ENCODE data around the gene TCF25. TPM values are rescaled to one million over a fixed set of nuclear protein-coding genes. Genes with fewer than 3 reads are reported as not detected.

The TCF25 gene
- total and polyA plus RNA-seq, 2 experiments from 2014 or later = 95.4 to 143 TPM

GRCh38 chr16:89848974-89849373, 24.4 kb upstream of the TCF25 start:
- Histone ChIP-seq H3F3A (replicated peaks; ENCODE audit: low read depth) (no peaks in the 10 kb centered on the region), H4K20me1 (replicated peaks; ENCODE audit: insufficient read depth) (no peaks in the 10 kb centered on the region), H3K4me3 (no peak overlapping the region), H3K4me2 (no peak overlapping the region), H3K27ac (ENCODE audit: low read depth) (no peak overlapping the region), H3K79me2 (replicated peaks; ENCODE audit: insufficient read depth) (no peaks in the 10 kb centered on the region), H3K9me2 (ENCODE audit: insufficient read depth) (no peaks in the 10 kb centered on the region), H3K27me3 (ENCODE audit: insufficient read depth) (no peaks in the 10 kb centered on the region), H2AFZ (no peak overlapping the region), H3K4me1 (ENCODE audit: insufficient read depth) (no peaks in the 10 kb centered on the region), H3K36me3 (ENCODE audit: insufficient read depth) (no peaks in the 10 kb centered on the region)
- H3K4me3 Mint-ChIP-seq = no peak overlapping the region
- H3K9me3 Mint-ChIP-seq = no peaks in the 10 kb centered on the region
- peaks cover 4% of the 10 kb centered on the region; the same call in 1 of the 3 replicates for H3K36me3 Mint-ChIP-seq (ENCODE audit: low read depth)
- H3K4me1 Mint-ChIP-seq = no peaks in the 10 kb centered on the region; the same call in 1 of the 3 replicates
- peaks cover 3% of the 10 kb centered on the region for H3K27me3 Mint-ChIP-seq (ENCODE audit: insufficient read depth, low read depth, poor library complexity)
- DNase-seq (ENCODE audit: low spot score) (no peak), ATAC-seq (peak; percentile 25; the same call in 2 of the 3 replicates)
- no peak overlapping the region for H3K27ac Mint-ChIP-seq
- no peak for TF ChIP-seq CTCF (conservative IDR thresholded peaks at IDR 0.05; ENCODE audit: low read depth in 2 of 2)
- no peak for TF ChIP-seq ETS1 (IDR thresholded peaks at IDR 0.05)
- TF ChIP-seq ZNF331 (CRISPR knock-in tag; IDR thresholded peaks at IDR 0.05; ENCODE audit: low read depth) = no peak
- no peak for TF ChIP-seq ZNF462 (CRISPR knock-in tag; IDR thresholded peaks at IDR 0.05)
- TF ChIP-seq EZH2 (IDR thresholded peaks at IDR 0.05; ENCODE audit: low read depth, unreplicated experiment) = no peak
- no peak for TF ChIP-seq CREB1 (CRISPR knock-in tag; IDR thresholded peaks at IDR 0.05; ENCODE audit: low read depth)
- TF ChIP-seq JUNB (IDR thresholded peaks at IDR 0.05; ENCODE audit: unreplicated experiment) = no peak
- no peak for TF ChIP-seq STAT1 (IDR thresholded peaks at IDR 0.05; ENCODE audit: unreplicated experiment)
- TF ChIP-seq NANOG (IDR thresholded peaks at IDR 0.05; ENCODE audit: borderline replicate concordance) = no peak
- TF ChIP-seq REST (IDR thresholded peaks at IDR 0.05; ENCODE audit: unreplicated experiment) = no peak
- TF ChIP-seq POLR2AphosphoS5 (IDR thresholded peaks at IDR 0.05; ENCODE audit: low read depth) = no peak

All from GM23338 (cell line).